Endothelial cell of umbilical vein (primary cell): ENCODE data around the gene FOLR2. TPM values are rescaled to one million over a fixed set of nuclear protein-coding genes. Genes with fewer than 3 reads are reported as not detected.

Experiments
- BruUV-seq: library from RNA; stranded (reverse); fragments of 400-500 nt; replicated peaks from 2 replicates; lab custom pipeline; 2021; lab: Mats Ljungman, UMichigan
- CTCF ChIA-PET: fragments of 300-600, 350-600 bp; sonication (Branson Sonifier 250); formaldehyde crosslinking; loops from one replicate; lab custom pipeline; 2021; ENCODE audit warnings: antibody characterized with exemption, inconsistent platforms; lab: Charles Lee
- POLR2A ChIA-PET: fragments of 300-600, 350-600 bp; sonication (Branson Sonifier 250); formaldehyde crosslinking; loops from one replicate; lab custom pipeline; 2021; ENCODE audit warnings: antibody characterized with exemption, inconsistent platforms; lab: Charles Lee
- DNase-seq: peaks from one replicate; pipeline ENCODE4 v3.0.0-alpha.2; 2011; ENCODE audit warnings: low read depth, low spot score
- FAIRE-seq: peaks from 2 replicates; lab custom pipeline; 2011; peaks lifted over from hg19 to GRCh38; lab: Jason Lieb, UNC
- H2AFZ ChIP-seq: 2 replicates; pipeline ENCODE4 v1.6.0; 2012; ENCODE audit warnings: low read depth, low read length, control low read depth, inconsistent platforms
- H3K27ac ChIP-seq: 2 replicates; pipeline ENCODE4 v1.5.1; 2011; ENCODE audit warnings: low read depth, mild to moderate bottlenecking, control low read depth, low read length, moderate library complexity; ENCODE audit not compliant: insufficient read depth
- H3K27me3 ChIP-seq, 2 experiments: 2 replicates each; pipeline versions ENCODE4 v1.6.0 to v1.6.1; 2011; ENCODE audit warnings: low read length in 2 of 2, mixed read lengths in 1 of 2; ENCODE audit not compliant: control insufficient read depth in 2 of 2, insufficient read depth in 2 of 2
- H3K36me3 ChIP-seq, 2 experiments: 2 replicates in 1 of 2; 3 replicates in 1 of 2; pipeline ENCODE4 v1.5.1; 2011; ENCODE audit warnings: low read length in 2 of 2, mild to moderate bottlenecking in 1 of 2, moderate library complexity in 1 of 2; ENCODE audit not compliant: control insufficient read depth in 2 of 2, insufficient read depth in 2 of 2; ENCODE audit errors: extremely low read depth in 1 of 2
- H3K4me1 ChIP-seq: 3 replicates; pipeline ENCODE4 v1.5.1; 2011; ENCODE audit warnings: mild to moderate bottlenecking, low read length; ENCODE audit not compliant: control insufficient read depth, insufficient read depth; ENCODE audit errors: extremely low read depth
- H3K4me2 ChIP-seq: 2 replicates; pipeline ENCODE4 v1.6.1; 2011; ENCODE audit warnings: low read length, control low read depth, mixed read lengths; ENCODE audit not compliant: insufficient read depth
- H3K4me3 ChIP-seq, 3 experiments: fragments of 200-600 bp in 1 of 3; sonication (generic), shearing (Covaris generic) in 1 of 3; replicated peaks in 1 of 3; 2 replicates each; pipeline ENCODE4 v1.5.1; 2011 to 2016; ENCODE audit warnings: control low read depth in 3 of 3, low read length in 3 of 3, mild to moderate bottlenecking in 2 of 3, inconsistent platforms in 1 of 3, low read depth in 1 of 3, moderate library complexity in 1 of 3; ENCODE audit not compliant: insufficient read depth in 1 of 3
- H3K79me2 ChIP-seq: 2 replicates; pipeline ENCODE4 v1.6.0; 2012; ENCODE audit warnings: low read length, inconsistent platforms; ENCODE audit not compliant: control insufficient read depth, insufficient read depth
- H3K9ac ChIP-seq: replicated peaks from 2 replicates; pipeline ENCODE3; 2011; ENCODE audit warnings: low read length, control low read depth; ENCODE audit not compliant: insufficient read depth; ENCODE audit errors: extremely low read depth
- H3K9me1 ChIP-seq: replicated peaks from 3 replicates; pipeline ENCODE4 v1.6.0; 2011; ENCODE audit warnings: mild to moderate bottlenecking, low read length; ENCODE audit not compliant: control insufficient read depth, insufficient read depth; ENCODE audit errors: extremely low read depth
- H3K9me3 ChIP-seq: replicated peaks from 2 replicates; pipeline ENCODE4 v1.5.1; 2012; ENCODE audit warnings: low read length, inconsistent platforms; ENCODE audit not compliant: control insufficient read depth, insufficient read depth
- H4K20me1 ChIP-seq: replicated peaks from 2 replicates; pipeline ENCODE3; 2011; ENCODE audit warnings: mild to moderate bottlenecking, low read length; ENCODE audit not compliant: control insufficient read depth, insufficient read depth; ENCODE audit errors: extremely low read depth
- CTCF ChIP-seq, 2 donors: IDR thresholded peaks; 1 replicate in 1 of 2; 2 replicates in 1 of 2; pipeline ENCODE4 v1.5.1; 2011; ENCODE audit warnings: low read length in 2 of 2, mild to moderate bottlenecking in 2 of 2, moderate library complexity in 2 of 2, control low read depth in 1 of 2, inconsistent platforms in 1 of 2, low read depth in 1 of 2; ENCODE audit not compliant: insufficient read depth in 1 of 2; ENCODE audit errors: extremely low read depth in 1 of 2
- EZH2 ChIP-seq: IDR thresholded peaks from 2 replicates; pipeline ENCODE4 v1.6.1; 2012; ENCODE audit warnings: borderline replicate concordance, low read depth, mild to moderate bottlenecking, moderate library complexity, low read length, inconsistent platforms; ENCODE audit not compliant: severe bottlenecking
- FOS ChIP-seq: IDR thresholded peaks from 2 replicates; pipeline ENCODE4 v1.6.1; 2011; ENCODE audit warnings: mild to moderate bottlenecking, low read length, moderate library complexity, borderline replicate concordance; ENCODE audit not compliant: insufficient read depth
- GATA2 ChIP-seq: IDR thresholded peaks from 2 replicates; pipeline ENCODE4 v1.7.0; 2011; ENCODE audit warnings: low read depth, mild to moderate bottlenecking, moderate library complexity, mixed read lengths, low read length; ENCODE audit not compliant: insufficient read length, insufficient read depth
- JUN ChIP-seq: IDR thresholded peaks from 2 replicates; pipeline ENCODE4 v1.6.1; 2011; ENCODE audit warnings: borderline replicate concordance, low read depth; ENCODE audit not compliant: insufficient read length, insufficient read depth
- MAX ChIP-seq: IDR thresholded peaks from 2 replicates; pipeline ENCODE4 v1.6.1; 2011; ENCODE audit not compliant: insufficient read depth, insufficient read length
- MYC ChIP-seq: IDR thresholded peaks from one replicate; pipeline ENCODE4 v1.6.1; 2011; ENCODE audit warnings: mild to moderate bottlenecking, low read depth, low read length
- POLR2A ChIP-seq: IDR thresholded peaks from 2 replicates; pipeline ENCODE4 v1.6.1; 2012; ENCODE audit warnings: low read depth, mild to moderate bottlenecking, control low read depth, low read length
- POLR2AphosphoS5 ChIP-seq: IDR thresholded peaks from 2 replicates; pipeline ENCODE4 v1.6.1; 2012; ENCODE audit warnings: low read depth, mild to moderate bottlenecking, control low read depth, low read length, moderate library complexity; ENCODE audit not compliant: insufficient read depth
- dilution Hi-C: fragments of 300-500 bp; cut with MboI; formaldehyde crosslinking; loops from one replicate; pipeline ENCODE4 v1.15.0; 2019; ENCODE audit warnings: low sequenced_read_pairs; ENCODE audit not compliant: extremely low pct_ligation_motif_present
- intact Hi-C: fragments of 100-400 bp; cut with micrococcal nuclease; formaldehyde crosslinking; loops from one replicate; pipeline ENCODE4 v1.10.0; 2022
- polyA plus RNA-seq, 4 experiments: library from polyadenylated mRNA; depleted of rRNA in 3 of 4; stranded (reverse) in 3 of 4; unstranded in 1 of 4; fragments of >200 nt; gene quantifications; 2 replicates each; pipeline versions ENCODE4 v1.2.1 to v1.2.3, GENCODE V29; 2011 to 2012; ENCODE audit warnings: missing spikeins in 1 of 4
- total RNA-seq: library from RNA; stranded (reverse); gene quantifications from 2 replicates; pipeline ENCODE4 v1.2.3, GENCODE V29; 2021

FOLR2 gene
- total and polyA plus RNA-seq, 2 donors (not counting 3 experiments of a cell fraction or from before 2014, with no cell fraction given), result not detected

GRCh38 chr11:72251614-72252013, 35.0 kb downstream of the FOLR2 start:
- Histone ChIP-seq H3K4me2 (no peak overlapping the region), H3K27ac (no peak overlapping the region), H3K4me3 (no peak overlapping the region), H3K9ac (no peak overlapping the region), H2AFZ (no peak overlapping the region), H3K79me2 (no peaks in the 10 kb centered on the region), H3K36me3 (no peaks in the 10 kb centered on the region), H3K27me3 (peaks cover 31 to 40% of the 10 kb centered on the region in 2 experiments), H4K20me1 (no peaks in the 10 kb centered on the region), H3K4me1 (no peaks in the 10 kb centered on the region), H3K9me3 (no peaks in the 10 kb centered on the region), H3K9me1 (no peaks in the 10 kb centered on the region)
- BruUV-seq, result no TSS peak
- ChIA-PET POLR2A (no interaction called here), CTCF (no interaction called here)
- no peak for FAIRE-seq
- no peak for DNase-seq
- dilution Hi-C loops, result no loop called here
- intact Hi-C loops, result no loop called here
- TF ChIP-seq MYC, result no peak
- TF ChIP-seq POLR2A, result no peak
- no peak for TF ChIP-seq FOS
- no peak for TF ChIP-seq EZH2
- no peak for TF ChIP-seq GATA2
- no peak for TF ChIP-seq MAX
- TF ChIP-seq JUN, result no peak
- no peak for TF ChIP-seq CTCF (IDR thresholded peaks at IDR 0.05; ENCODE audit: extremely low read depth in 1 of 2, insufficient read depth in 1 of 2, low read depth in 1 of 2, low read length in 2 of 2)
- TF ChIP-seq POLR2AphosphoS5, result no peak
